LNCaP clone FGC (cell line): ENCODE measurements around the gene NRP1.

Experiments
- DNase-seq: peaks from one replicate; pipeline ENCODE4 v3.0.0-alpha.2; 2011; ENCODE audit warnings: low read depth
- H3K4me3 ChIP-seq: 2 replicates; pipeline ENCODE4 v1.5.1; 2011; ENCODE audit warnings: mild to moderate bottlenecking, low read depth, low read length, control low read depth
- TF ChIP-seq, protein P1 (sequence below): IDR thresholded peaks from 2 replicates; pipeline ENCODE4 v1.5.1; 2012; ENCODE audit warnings: mild to moderate bottlenecking; ENCODE audit not compliant: control insufficient read depth, insufficient read depth; ENCODE audit errors: extremely low read depth

The NRP1 gene

GRCh38 chr10:33270971-33271370 is 63.5 kb downstream of the NRP1 start:
- TF ChIP-seq, protein P1, sequence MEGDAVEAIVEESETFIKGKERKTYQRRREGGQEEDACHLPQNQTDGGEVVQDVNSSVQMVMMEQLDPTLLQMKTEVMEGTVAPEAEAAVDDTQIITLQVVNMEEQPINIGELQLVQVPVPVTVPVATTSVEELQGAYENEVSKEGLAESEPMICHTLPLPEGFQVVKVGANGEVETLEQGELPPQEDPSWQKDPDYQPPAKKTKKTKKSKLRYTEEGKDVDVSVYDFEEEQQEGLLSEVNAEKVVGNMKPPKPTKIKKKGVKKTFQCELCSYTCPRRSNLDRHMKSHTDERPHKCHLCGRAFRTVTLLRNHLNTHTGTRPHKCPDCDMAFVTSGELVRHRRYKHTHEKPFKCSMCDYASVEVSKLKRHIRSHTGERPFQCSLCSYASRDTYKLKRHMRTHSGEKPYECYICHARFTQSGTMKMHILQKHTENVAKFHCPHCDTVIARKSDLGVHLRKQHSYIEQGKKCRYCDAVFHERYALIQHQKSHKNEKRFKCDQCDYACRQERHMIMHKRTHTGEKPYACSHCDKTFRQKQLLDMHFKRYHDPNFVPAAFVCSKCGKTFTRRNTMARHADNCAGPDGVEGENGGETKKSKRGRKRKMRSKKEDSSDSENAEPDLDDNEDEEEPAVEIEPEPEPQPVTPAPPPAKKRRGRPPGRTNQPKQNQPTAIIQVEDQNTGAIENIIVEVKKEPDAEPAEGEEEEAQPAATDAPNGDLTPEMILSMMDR: no peak
- no peak for DNase-seq
- no peak overlapping the region for H3K4me3 ChIP-seq

DNA sequence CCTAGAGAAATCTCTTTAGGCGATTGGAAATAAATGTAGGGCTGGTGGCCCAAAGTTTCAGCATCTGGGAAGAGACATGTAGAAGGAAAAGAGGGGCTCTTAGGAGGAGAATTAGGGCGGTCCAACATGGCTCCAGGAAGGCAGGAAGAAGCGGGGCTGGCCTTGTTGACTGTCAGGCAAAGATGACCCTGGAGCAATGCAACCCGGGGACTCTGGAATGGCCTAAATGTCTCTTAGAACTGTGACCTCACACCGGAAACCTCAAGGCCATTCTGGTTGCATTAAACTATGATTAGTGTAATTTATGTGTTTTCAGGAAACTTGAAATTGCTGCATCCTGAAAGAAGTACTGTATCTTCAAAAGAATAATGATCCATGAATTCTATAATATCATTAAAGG is 66.8 kb downstream of the NRP1 start:
- H3K4me3 ChIP-seq: no peak overlapping the region
- TF ChIP-seq, protein P1: no peak
- DNase-seq: no peak

DNA sequence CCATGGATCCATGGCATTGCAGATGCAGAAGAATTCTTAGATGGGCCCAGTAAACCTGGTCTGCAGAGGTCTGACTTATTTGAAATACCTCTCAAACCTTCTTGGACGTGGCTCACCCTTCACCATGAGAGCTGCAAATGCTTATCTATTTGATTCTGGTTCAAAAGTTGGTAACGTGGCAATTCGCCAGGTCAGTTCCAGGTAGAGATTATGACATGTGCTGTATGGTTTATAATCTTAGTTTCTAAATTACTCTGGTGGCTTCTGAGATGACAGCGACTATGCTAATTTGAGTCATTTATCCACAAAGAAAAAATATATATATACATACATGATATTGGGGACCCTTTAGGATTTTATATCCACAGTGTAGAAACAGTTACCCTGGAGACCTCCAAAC is 68.8 kb downstream of the NRP1 start:
- H3K4me3 ChIP-seq: no peak overlapping the region
- TF ChIP-seq, protein P1: no peak
- no peak for DNase-seq

GRCh38 chr10:33263453-33263852 is 71.0 kb downstream of the NRP1 start:
- DNase-seq: no peak
- TF ChIP-seq, protein P1: no peak
- H3K4me3 ChIP-seq: no peak overlapping the region

GRCh38 chr10:33262871-33263270 is 71.6 kb downstream of the NRP1 start:
- H3K4me3 ChIP-seq: no peak overlapping the region
- TF ChIP-seq, protein P1: no peak
- DNase-seq: no peak

DNA sequence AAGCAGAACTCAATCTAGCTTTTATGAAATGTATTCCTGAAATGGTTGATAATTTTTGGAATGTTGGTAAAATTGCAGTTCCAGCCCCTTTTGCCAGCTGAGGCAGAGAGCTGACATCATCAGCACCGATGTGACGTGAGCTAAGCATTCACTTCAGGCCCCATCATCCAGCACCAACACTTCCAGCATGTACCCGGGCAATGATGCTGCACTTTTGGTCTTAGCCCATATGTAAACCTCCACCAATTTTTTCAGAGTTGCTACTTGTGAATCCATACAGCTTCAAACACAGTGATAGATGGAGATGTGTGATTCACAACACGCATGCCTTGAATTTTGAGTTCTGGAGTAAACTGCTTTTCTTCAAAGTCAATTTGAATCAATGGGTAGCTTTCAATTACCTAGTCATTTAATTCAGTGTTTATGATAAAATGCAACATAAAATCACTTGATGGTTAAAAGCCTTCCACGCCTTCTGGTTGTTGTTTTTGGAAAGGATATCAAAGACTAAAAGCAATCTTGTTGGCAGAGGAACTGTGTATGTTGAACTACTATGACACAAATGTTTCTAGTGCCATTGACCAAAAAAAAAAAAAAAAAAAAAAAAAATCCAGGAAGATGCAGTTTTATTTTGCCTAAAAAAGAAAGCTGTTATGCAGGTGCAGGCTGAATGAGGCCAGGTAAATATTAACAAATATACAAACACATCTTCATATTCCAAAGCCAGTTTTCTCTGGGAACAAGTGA is 73.9 kb downstream of the NRP1 start:
- no peak overlapping the region for H3K4me3 ChIP-seq
- TF ChIP-seq, protein P1: no peak
- no peak for DNase-seq

DNA sequence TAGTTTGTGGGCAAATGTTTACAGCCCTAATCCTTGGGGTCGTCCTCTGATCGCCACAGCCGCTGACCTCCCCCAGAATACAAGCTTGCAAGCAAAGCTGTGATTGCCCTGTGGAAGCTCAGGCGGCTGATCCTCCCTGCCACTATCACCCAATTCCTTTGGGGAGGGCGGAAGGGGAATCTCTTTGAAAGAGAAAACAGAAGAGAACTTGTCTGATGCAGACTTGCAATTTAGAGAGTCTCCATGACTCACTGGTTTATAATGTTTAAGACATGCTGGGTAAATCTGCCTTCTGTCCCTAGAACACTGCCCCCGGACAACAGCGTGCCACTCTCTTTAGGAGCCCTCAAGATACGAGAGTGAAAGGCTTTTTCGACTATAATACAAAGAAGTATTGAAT is 75.5 kb downstream of the NRP1 start:
- TF ChIP-seq, protein P1: no peak
- DNase-seq: no peak
- H3K4me3 ChIP-seq: no peak overlapping the region
